H9 (cell line): ENCODE results near the gene THOC3. TPM values are rescaled to one million over a fixed set of nuclear protein-coding genes. Genes with fewer than 3 reads are reported as not detected.
"Not testable (repeated sequence)": the region's sequence is repeated elsewhere in the genome, so short reads cannot be mapped to it uniquely, and the experiment has no call there.

Experiments used
- DNase-seq: peaks from one replicate; pipeline ENCODE4 v3.0.0-alpha.2; 2017
- H2AFZ ChIP-seq: one replicate; pipeline ENCODE4 v1.6.1; 2013; ENCODE audit warnings: mild to moderate bottlenecking, low read length, control low read depth, moderate library complexity
- H2AK5ac ChIP-seq: 2 replicates; pipeline ENCODE4 v1.6.1; 2013; ENCODE audit warnings: low read length, control low read depth, mixed read lengths; ENCODE audit not compliant: insufficient read length
- H2BK120ac ChIP-seq: one replicate; pipeline ENCODE4 v1.6.1; 2013; ENCODE audit warnings: low read depth, mild to moderate bottlenecking, low read length, control low read depth, inconsistent platforms; ENCODE audit not compliant: poor library complexity, severe bottlenecking
- H2BK12ac ChIP-seq: 2 replicates; pipeline ENCODE4 v1.6.1; 2013; ENCODE audit warnings: low read length, control low read depth, mixed read lengths, low read depth; ENCODE audit not compliant: insufficient read length
- H2BK15ac ChIP-seq: 2 replicates; pipeline ENCODE4 v1.6.1; 2013; ENCODE audit warnings: low read depth, low read length, control low read depth
- H2BK20ac ChIP-seq: one replicate; pipeline ENCODE4 v1.6.1; 2013; ENCODE audit warnings: low read depth, mild to moderate bottlenecking, low read length, control low read depth, inconsistent platforms; ENCODE audit not compliant: poor library complexity, severe bottlenecking
- H2BK5ac ChIP-seq: 2 replicates; pipeline ENCODE4 v1.6.1; 2013; ENCODE audit warnings: low read length, control low read depth, mixed read lengths; ENCODE audit not compliant: insufficient read length
- H3K14ac ChIP-seq: 2 replicates; pipeline ENCODE4 v1.6.1; 2013; ENCODE audit warnings: low read length, control low read depth; ENCODE audit not compliant: insufficient read depth
- H3K18ac ChIP-seq: 2 replicates; pipeline ENCODE4 v1.6.1; 2013; ENCODE audit warnings: low read depth, mild to moderate bottlenecking, mixed read lengths, low read length, control low read depth; ENCODE audit not compliant: insufficient read length
- H3K23ac ChIP-seq: 2 replicates; pipeline ENCODE4 v1.6.1; 2013; ENCODE audit warnings: low read length, control low read depth, mixed read lengths, low read depth; ENCODE audit not compliant: insufficient read length
- H3K23me2 ChIP-seq: 2 replicates; pipeline ENCODE4 v1.6.1; 2013; ENCODE audit warnings: low read depth, mild to moderate bottlenecking, mixed read lengths, low read length, control low read depth; ENCODE audit not compliant: insufficient read length, poor library complexity, severe bottlenecking
- H3K27ac ChIP-seq: 2 replicates; pipeline ENCODE4 v1.5.1; 2013; ENCODE audit warnings: low read length, control low read depth, mixed read lengths, low read depth; ENCODE audit not compliant: insufficient read length
- H3K27me3 ChIP-seq: 2 replicates; pipeline ENCODE4 v1.6.1; 2013; ENCODE audit warnings: low read length, control low read depth, inconsistent platforms; ENCODE audit not compliant: insufficient read depth
- H3K4ac ChIP-seq: 2 replicates; pipeline ENCODE4 v1.6.1; 2013; ENCODE audit warnings: low read depth, mild to moderate bottlenecking, control low read depth, inconsistent platforms, low read length, moderate library complexity
- H3K4me1 ChIP-seq: 2 replicates; pipeline ENCODE4 v1.6.1; 2013; ENCODE audit warnings: low read length, control low read depth, inconsistent platforms; ENCODE audit not compliant: insufficient read depth
- H3K4me2 ChIP-seq: 2 replicates; pipeline ENCODE4 v1.6.1; 2013; ENCODE audit warnings: low read length, control low read depth, mixed read lengths; ENCODE audit not compliant: insufficient read length, insufficient read depth
- H3K56ac ChIP-seq: 2 replicates; pipeline ENCODE4 v1.6.1; 2013; ENCODE audit warnings: low read depth, mild to moderate bottlenecking, mixed read lengths, low read length, control low read depth; ENCODE audit not compliant: insufficient read length
- H3K79me1 ChIP-seq: 2 replicates; pipeline ENCODE4 v1.6.1; 2013; ENCODE audit warnings: low read depth, mild to moderate bottlenecking, moderate library complexity, low read length, control low read depth, inconsistent platforms; ENCODE audit not compliant: insufficient read depth, poor library complexity, severe bottlenecking
- H3K79me2 ChIP-seq: 2 replicates; pipeline ENCODE4 v1.6.1; 2013; ENCODE audit warnings: low read length, control low read depth, inconsistent platforms; ENCODE audit not compliant: insufficient read depth
- H3K9ac ChIP-seq: 2 replicates; pipeline ENCODE4 v1.6.1; 2013; ENCODE audit warnings: low read length, control low read depth, mixed read lengths; ENCODE audit not compliant: insufficient read length; ENCODE audit errors: extremely low read depth
- H3K9me3 ChIP-seq: one replicate; pipeline ENCODE4 v1.6.1; 2013; ENCODE audit warnings: low read depth, low read length, inconsistent platforms; ENCODE audit not compliant: control insufficient read depth
- H3T11ph ChIP-seq: one replicate; pipeline ENCODE4 v1.6.1; 2013; ENCODE audit warnings: mild to moderate bottlenecking, low read length, control low read depth, inconsistent platforms
- H4K20me1 ChIP-seq: one replicate; pipeline ENCODE4 v1.6.1; 2013; ENCODE audit not compliant: control insufficient read depth, insufficient read length, insufficient read depth
- H4K5ac ChIP-seq: 2 replicates; pipeline ENCODE4 v1.6.1; 2013; ENCODE audit warnings: low read depth, mild to moderate bottlenecking, mixed read lengths, low read length, control low read depth; ENCODE audit not compliant: insufficient read length
- H4K8ac ChIP-seq: replicated peaks from 2 replicates; pipeline ENCODE4 v1.6.1; 2013; ENCODE audit warnings: low read length, control low read depth, mixed read lengths, low read depth; ENCODE audit not compliant: insufficient read length
- H4K91ac ChIP-seq: 2 replicates; pipeline ENCODE4 v1.6.1; 2013; ENCODE audit warnings: low read depth, mild to moderate bottlenecking, moderate library complexity, mixed read lengths, low read length, control low read depth; ENCODE audit not compliant: insufficient read length
- H3K27ac Mint-ChIP-seq, 3 experiments: 2 replicates in 2 of 3; 3 replicates in 1 of 3; pipeline ENCODE4 v1.8.0; 2020 to 2021; ENCODE audit warnings: mixed read lengths in 3 of 3, mild to moderate bottlenecking in 1 of 3, moderate library complexity in 1 of 3
- H3K27me3 Mint-ChIP-seq: 2 replicates; pipeline ENCODE4 v1.8.0; 2021; ENCODE audit warnings: low read depth, mild to moderate bottlenecking, moderate library complexity, mixed read lengths
- H3K36me3 Mint-ChIP-seq, 3 experiments: 2 replicates in 2 of 3; 3 replicates in 1 of 3; pipeline ENCODE4 v1.8.0; 2020 to 2021; ENCODE audit warnings: low read depth in 3 of 3, mixed read lengths in 3 of 3; ENCODE audit not compliant: insufficient read depth in 1 of 3
- H3K4me1 Mint-ChIP-seq, 2 experiments: 2 replicates each; pipeline ENCODE4 v1.8.0; 2020; ENCODE audit warnings: mixed read lengths in 2 of 2
- H3K4me3 Mint-ChIP-seq, 2 experiments: 2 replicates in 1 of 2; 3 replicates in 1 of 2; pipeline ENCODE4 v1.8.0; 2020 to 2021; ENCODE audit warnings: mild to moderate bottlenecking in 2 of 2, mixed read lengths in 2 of 2, moderate library complexity in 1 of 2
- H3K9me3 Mint-ChIP-seq, 2 experiments: 2 replicates in 1 of 2; 3 replicates in 1 of 2; pipeline ENCODE4 v1.8.0; 2020; ENCODE audit warnings: mild to moderate bottlenecking in 2 of 2, mixed read lengths in 2 of 2, moderate library complexity in 1 of 2
- WGBS: extraction: QIAGEN DNeasy Blood & Tissue Kit; methylation state at CpG from one replicate; pipeline ENCODE4 v1.1.7; 2013; ENCODE audit warnings: missing lambda C conversion rate, low lambda C conversion rate, mixed read lengths; ENCODE audit not compliant: insufficient read length; ENCODE audit errors: extremely low coverage; 5-methylcytosine and 5-hydroxymethylcytosine counted together
- total RNA-seq: library from RNA; stranded (reverse); gene quantifications from 2 replicates; pipeline ENCODE4 v1.2.1, GENCODE V29; 2021

Gene THOC3
- total RNA-seq, 1 experiment from 2014 or later, result 123 TPM

DNA sequence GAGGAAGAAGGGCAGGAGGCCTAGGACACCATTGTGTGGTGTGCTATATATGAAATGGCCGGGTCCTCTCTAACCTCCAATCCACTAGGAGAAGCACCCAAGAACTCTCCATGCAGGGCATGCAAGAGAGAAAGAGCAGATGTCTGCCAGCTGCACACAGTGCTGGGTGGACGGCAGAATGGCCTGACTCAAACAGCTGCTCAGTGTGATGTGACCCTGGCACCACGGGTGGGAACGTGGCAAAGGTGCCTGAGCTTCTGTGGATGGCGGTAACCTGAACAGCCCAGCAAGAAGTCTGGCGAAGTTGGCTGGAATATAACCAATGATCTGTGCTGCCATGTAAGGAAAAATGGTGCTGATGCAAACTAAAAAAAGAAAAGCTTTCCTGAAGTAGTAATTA is 46.2 kb upstream of the THOC3 start:
- not testable (repeated sequence) for H3K27me3 Mint-ChIP-seq

DNA sequence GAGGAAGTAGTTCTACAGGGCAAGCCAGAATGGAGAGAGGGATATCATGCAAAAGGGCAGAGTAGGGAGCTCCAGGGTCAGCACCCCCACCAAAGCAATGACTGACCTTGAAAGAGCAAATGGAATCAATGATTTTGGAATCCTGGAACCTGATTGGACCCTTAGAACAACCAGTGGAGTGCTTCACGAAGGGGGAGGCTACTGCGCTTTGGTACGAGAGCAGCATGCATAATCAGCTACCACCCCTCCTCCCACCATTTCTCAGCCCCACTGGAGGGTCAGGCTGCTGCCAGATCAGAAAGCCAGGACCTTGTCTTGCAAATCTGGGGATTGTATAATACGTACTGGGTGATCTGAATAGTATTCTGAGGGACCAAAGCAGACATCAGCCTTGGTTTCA is 43.0 kb upstream of the THOC3 start:
- H3K27me3 ChIP-seq, H3K4me1 ChIP-seq, H3K36me3 Mint-ChIP-seq, H3K4me1 Mint-ChIP-seq, H3K9me3 ChIP-seq, H3K4me3 Mint-ChIP-seq, H3K14ac ChIP-seq, H2AFZ ChIP-seq, H2BK5ac ChIP-seq, H3K27ac ChIP-seq, H3K56ac ChIP-seq, H3K23ac ChIP-seq, H3K4ac ChIP-seq, H4K20me1 ChIP-seq, H3K4me2 ChIP-seq, H4K91ac ChIP-seq, H4K5ac ChIP-seq, H3K18ac ChIP-seq, H2BK15ac ChIP-seq, H3T11ph ChIP-seq, H2BK12ac ChIP-seq, H3K9ac ChIP-seq, H3K9me3 Mint-ChIP-seq, H2AK5ac ChIP-seq, H3K79me1 ChIP-seq, H2BK120ac ChIP-seq, H4K8ac ChIP-seq, H3K27me3 Mint-ChIP-seq, H2BK20ac ChIP-seq, H3K23me2 ChIP-seq, H3K27ac Mint-ChIP-seq, H3K79me2 ChIP-seq: not testable (repeated sequence)
- no CpG with 5 or more reads among the region's 4 CpGs for WGBS
- DNase-seq, result peak; percentile 30

More for the DNA sequence above, 46.2 kb upstream of the THOC3 start:
- H3K56ac ChIP-seq, H2AK5ac ChIP-seq, H3K9ac ChIP-seq, H2BK120ac ChIP-seq, H3K9me3 ChIP-seq, H2AFZ ChIP-seq, H3K79me2 ChIP-seq, H3K4me2 ChIP-seq, H3K4me3 Mint-ChIP-seq, H4K8ac ChIP-seq, H3T11ph ChIP-seq, DNase-seq, H3K79me1 ChIP-seq, H3K18ac ChIP-seq, H3K23ac ChIP-seq, H3K4ac ChIP-seq, H3K36me3 Mint-ChIP-seq, H2BK15ac ChIP-seq, H3K14ac ChIP-seq, H2BK20ac ChIP-seq, H3K27me3 ChIP-seq, H3K9me3 Mint-ChIP-seq, H3K4me1 ChIP-seq, H4K5ac ChIP-seq, H3K27ac ChIP-seq, H2BK5ac ChIP-seq, H4K91ac ChIP-seq, H3K27ac Mint-ChIP-seq, H3K4me1 Mint-ChIP-seq, H3K23me2 ChIP-seq, H2BK12ac ChIP-seq, H4K20me1 ChIP-seq: not testable (repeated sequence)
- no CpG with 5 or more reads among the region's 6 CpGs for WGBS
